ENCODE results near the gene DUSP22.

The DUSP22 gene

DNA sequence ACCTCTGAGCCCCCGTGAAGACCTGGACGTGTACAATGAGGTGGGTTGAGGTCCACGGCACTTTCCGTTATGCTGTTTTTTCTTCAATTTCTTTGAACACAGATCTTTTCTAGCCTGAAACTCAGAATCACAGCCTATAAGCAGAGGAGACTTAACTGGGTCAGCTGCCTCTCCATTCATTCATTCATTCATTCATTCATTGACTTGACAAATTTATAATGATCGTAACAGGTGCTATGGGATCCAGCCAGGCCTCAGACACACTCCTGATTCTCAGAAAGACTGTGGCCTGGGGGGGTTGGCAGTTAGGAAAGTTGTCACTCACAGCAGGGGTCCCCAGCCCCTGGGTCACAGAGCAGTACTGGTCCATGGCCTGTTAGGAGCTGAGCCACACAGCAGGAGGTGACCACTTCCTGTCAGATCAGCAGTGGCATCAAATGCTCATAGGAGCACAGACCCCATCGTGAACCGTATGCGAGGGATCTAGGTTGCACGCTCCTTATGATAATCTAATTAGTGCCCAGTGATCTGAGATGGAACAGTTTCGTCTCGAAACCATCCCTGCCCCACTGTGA, 60.7 kb downstream of the DUSP22 start:
- H3K4me3 ChIP-seq (ENCODE audit: low read length), result no peak overlapping the region
- peaks cover 25% of the 10 kb centered on the region for H3K36me3 ChIP-seq (ENCODE audit: control insufficient read depth, insufficient read depth, low read length, severe bottlenecking)
- DNase-seq (ENCODE audit: low read depth), result no peak
- no peaks in the 10 kb centered on the region for H3K9me3 ChIP-seq (ENCODE audit: control insufficient read depth, low read length)
- H3K4me1 ChIP-seq (ENCODE audit: control insufficient read depth, insufficient read depth, low read length), result no peaks in the 10 kb centered on the region
- no peak overlapping the region for H3K9ac ChIP-seq (ENCODE audit: low read length)
- peaks cover 3% of the 10 kb centered on the region for H3K27me3 ChIP-seq (replicated peaks; ENCODE audit: control insufficient read depth, insufficient read depth, low read length)

DNA sequence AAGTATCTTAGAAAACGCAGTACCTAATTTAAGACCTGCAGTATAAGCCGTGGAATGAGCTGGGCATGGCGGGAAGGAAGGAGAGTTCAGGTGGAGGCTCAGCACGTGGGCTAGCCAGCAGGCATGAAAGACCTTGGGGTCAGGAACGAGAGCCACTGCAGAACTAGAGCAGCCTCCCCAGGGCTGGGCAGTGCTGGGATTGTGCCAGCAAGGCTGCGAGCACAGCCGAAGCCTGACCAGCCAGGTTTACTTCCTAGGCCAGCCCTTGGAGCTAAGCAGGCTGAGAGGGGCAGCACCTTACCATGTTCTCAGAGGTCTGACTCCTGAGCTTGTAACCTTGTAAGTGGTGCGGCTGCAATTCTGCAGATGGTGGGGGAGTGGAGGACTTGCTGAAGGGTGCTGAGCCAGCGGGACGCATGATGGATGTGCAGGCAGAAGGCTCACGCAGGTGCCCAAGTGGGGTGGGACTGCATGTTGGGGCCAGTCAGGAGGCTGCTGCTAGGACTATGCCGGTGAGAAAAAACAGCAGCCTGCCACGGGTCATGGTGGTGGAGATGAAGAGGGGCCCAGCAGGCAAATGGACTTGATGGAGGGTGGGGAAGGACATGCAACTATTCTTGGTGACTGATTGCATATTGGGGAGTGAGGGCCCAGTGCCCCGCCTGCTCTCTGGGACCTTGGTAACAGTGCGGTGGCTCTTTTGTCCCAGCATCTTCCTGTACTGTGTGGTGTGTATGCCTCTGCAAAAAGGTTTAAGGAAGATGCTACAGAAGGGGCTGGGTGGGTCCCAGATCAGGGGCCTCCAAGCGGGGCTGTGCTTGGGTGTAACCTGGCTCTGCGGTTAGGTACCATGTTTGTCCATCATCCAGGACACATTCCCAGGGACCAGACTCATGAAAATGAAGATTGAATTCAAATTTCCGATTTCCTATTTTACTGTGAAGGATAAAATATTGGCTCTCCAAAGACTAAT, 61.6 kb downstream of the DUSP22 start:
- no peak for DNase-seq (ENCODE audit: low read depth)
- Histone ChIP-seq H3K4me1 (ENCODE audit: control insufficient read depth, insufficient read depth, low read length) (no peaks in the 10 kb centered on the region), H3K9me3 (ENCODE audit: control insufficient read depth, low read length) (no peaks in the 10 kb centered on the region), H3K27me3 (replicated peaks; ENCODE audit: control insufficient read depth, insufficient read depth, low read length) (peaks cover 6% of the 10 kb centered on the region), H3K36me3 (ENCODE audit: control insufficient read depth, insufficient read depth, low read length, severe bottlenecking) (peaks cover 15% of the 10 kb centered on the region), H3K4me3 (ENCODE audit: low read length) (no peak overlapping the region), H3K9ac (ENCODE audit: low read length) (no peak overlapping the region)

DNA sequence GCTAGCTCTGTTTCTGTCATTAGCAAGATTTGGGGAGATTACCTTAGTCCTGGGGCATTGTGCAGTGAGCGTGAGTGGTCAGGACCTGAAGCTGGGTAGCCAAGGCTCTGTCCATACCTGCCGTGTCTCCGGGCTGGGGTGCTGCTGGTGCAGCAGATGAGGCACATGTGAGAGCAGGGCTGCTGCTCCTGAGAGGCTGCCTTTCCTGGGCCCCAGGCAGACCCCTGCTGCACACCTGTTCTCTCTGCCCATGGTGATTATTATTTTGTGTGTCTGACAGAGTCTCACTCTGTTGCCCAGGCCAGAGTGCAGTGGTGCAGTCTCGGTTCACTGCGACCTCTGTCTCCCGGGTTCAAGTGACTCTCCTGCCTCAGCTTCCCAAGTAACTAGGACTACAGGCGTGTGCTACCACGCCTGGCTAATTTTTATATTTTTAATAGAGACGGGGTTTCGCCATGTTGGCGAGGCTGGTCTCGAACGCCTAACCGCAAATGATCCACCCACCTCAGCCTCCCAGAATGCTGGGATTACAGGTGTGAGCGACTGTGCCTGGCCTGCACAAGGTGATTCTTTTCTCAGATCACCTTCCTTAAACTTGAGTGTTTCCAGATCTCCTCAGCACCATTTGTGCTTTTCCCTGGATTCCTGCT, 62.5 kb downstream of the DUSP22 start:
- no peaks in the 10 kb centered on the region for H3K9me3 ChIP-seq (ENCODE audit: control insufficient read depth, low read length)
- DNase-seq (ENCODE audit: low read depth), result no peak
- H3K4me3 ChIP-seq (ENCODE audit: low read length), result no peak overlapping the region
- peaks cover 6% of the 10 kb centered on the region for H3K27me3 ChIP-seq (replicated peaks; ENCODE audit: control insufficient read depth, insufficient read depth, low read length)
- no peaks in the 10 kb centered on the region for H3K4me1 ChIP-seq (ENCODE audit: control insufficient read depth, insufficient read depth, low read length)
- peaks cover 7% of the 10 kb centered on the region for H3K36me3 ChIP-seq (ENCODE audit: control insufficient read depth, insufficient read depth, low read length, severe bottlenecking)
- H3K9ac ChIP-seq (ENCODE audit: low read length), result no peak overlapping the region

DNA sequence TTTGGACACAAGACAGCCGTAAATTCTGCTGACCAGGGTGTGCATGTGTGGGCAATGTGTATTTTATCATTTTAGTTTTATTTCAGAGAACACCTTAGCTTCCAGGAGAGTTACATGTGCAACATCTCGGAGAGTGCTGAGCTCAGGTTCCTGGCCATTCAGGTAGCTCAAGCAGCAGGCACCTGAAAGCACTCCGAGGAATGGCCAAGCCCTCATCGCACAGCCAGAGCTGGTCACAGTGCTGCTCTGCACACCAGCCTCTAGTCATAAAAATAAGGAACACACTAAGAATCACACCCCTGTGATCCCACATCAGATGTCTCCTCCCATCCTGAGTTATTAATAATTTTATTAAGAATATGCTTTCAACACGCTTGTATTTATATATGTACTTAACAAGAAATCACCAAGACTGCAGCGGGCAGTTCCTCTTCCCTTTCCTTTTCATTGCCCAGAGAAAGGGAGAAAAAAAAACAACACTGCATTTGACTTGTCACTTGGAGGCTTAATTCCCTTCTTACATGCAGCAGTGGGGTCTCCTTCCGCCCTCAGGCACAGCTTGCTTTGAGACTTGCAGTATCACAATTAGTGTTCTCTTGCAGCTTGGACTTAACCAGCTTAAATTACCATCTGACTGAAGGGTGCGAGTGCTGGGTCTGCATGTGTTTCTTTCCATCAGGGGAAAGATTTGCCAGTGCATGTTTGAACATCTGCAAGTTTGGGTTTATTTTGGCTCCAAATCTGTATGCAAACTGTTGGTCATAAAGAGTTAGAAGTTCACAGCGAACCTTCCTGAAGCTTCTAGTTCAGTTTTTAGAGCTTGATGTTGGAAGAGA, 63.3 kb downstream of the DUSP22 start:
- Histone ChIP-seq H3K4me3 (ENCODE audit: low read length) (no peak overlapping the region), H3K27me3 (replicated peaks; ENCODE audit: control insufficient read depth, insufficient read depth, low read length) (peaks cover 6% of the 10 kb centered on the region), H3K9ac (ENCODE audit: low read length) (no peak overlapping the region), H3K36me3 (ENCODE audit: control insufficient read depth, insufficient read depth, low read length, severe bottlenecking) (no peaks in the 10 kb centered on the region), H3K4me1 (ENCODE audit: control insufficient read depth, insufficient read depth, low read length) (no peaks in the 10 kb centered on the region), H3K9me3 (ENCODE audit: control insufficient read depth, low read length) (no peaks in the 10 kb centered on the region)
- no peak for DNase-seq (ENCODE audit: low read depth)

DNA sequence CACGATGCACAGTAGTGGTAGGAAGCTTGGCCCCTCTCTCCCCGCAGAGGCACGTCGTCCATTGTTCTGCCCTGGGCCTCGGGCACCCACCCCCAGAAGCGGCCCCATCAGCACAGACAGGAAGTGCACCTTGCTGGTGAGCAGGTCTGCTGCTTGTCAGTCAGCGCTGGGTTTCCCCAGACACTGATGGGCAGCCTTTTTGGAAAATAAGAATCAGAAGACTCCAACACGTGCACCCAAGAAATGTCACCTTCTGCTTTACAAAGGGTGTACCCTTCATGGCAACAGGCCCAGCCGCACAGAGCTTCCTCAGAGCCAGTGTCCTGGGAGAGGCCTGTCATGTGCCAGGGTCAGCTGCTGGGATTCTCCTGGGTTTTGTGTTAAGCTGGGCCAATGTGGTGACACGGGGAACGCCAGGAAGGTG, 64.6 kb downstream of the DUSP22 start:
- no peak for DNase-seq (ENCODE audit: low read depth)
- Histone ChIP-seq H3K4me1 (ENCODE audit: control insufficient read depth, insufficient read depth, low read length) (peaks cover 3% of the 10 kb centered on the region), H3K27me3 (replicated peaks; ENCODE audit: control insufficient read depth, insufficient read depth, low read length) (peaks cover 12% of the 10 kb centered on the region), H3K4me3 (ENCODE audit: low read length) (no peak overlapping the region), H3K36me3 (ENCODE audit: control insufficient read depth, insufficient read depth, low read length, severe bottlenecking) (no peaks in the 10 kb centered on the region), H3K9ac (ENCODE audit: low read length) (no peak overlapping the region), H3K9me3 (ENCODE audit: control insufficient read depth, low read length) (no peaks in the 10 kb centered on the region)

DNA sequence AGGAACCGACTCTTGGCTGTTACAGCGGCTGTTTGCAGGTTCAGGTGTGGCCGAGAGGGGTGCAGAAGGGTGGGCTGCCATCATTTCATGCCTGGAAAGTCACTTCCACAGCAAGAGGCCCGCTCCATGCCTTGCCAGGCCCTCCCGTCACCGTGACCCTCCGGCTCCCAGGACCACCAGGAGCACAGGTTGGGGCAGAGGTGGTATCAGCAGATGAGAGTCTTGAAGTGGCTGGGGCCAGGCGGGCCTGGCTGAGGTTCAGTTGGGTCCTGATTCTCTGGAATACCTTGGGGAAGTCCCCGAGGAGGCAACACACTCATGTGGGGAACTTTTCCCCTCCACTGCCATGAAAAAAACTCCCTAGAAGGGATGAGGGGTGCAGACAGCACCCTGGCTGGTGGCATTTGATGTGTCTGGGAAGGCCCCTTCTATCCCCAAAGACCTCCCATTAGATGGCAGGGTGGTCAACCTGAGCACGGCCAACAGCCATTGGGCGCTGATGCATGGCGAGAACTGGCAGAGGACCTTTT, 65.0 kb downstream of the DUSP22 start:
- Histone ChIP-seq H3K27me3 (replicated peaks; ENCODE audit: control insufficient read depth, insufficient read depth, low read length) (peaks cover 12% of the 10 kb centered on the region), H3K9ac (ENCODE audit: low read length) (no peak overlapping the region), H3K36me3 (ENCODE audit: control insufficient read depth, insufficient read depth, low read length, severe bottlenecking) (no peaks in the 10 kb centered on the region), H3K9me3 (ENCODE audit: control insufficient read depth, low read length) (no peaks in the 10 kb centered on the region), H3K4me3 (ENCODE audit: low read length) (no peak overlapping the region), H3K4me1 (ENCODE audit: control insufficient read depth, insufficient read depth, low read length) (peaks cover 3% of the 10 kb centered on the region)
- DNase-seq (ENCODE audit: low read depth), result no peak

DNA sequence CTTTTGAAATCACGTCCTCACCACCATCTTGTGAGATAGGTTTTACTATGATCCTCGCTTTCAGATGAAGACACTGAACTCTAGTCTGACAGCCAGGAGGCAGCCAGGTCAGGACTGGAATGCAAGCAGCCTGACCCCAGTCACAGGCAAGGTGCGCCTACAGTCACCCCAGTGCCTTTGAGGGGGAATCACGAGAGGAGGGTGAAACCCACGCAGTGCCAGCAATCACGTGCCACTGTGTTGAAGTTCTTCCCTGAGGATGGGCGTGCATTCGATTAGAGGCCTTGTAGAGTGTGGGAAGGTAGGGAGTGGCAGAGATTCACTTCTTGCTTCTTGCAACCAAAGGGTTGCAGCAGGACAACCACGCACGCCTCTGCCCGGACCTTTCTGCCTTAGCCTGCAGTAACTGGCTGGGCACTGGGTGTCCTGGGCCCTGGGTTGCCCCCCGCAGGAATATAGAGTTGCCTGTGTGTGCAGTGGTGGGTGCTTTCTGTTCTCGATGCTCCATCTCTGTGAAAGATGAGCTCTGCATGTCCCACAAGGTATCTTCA, 65.6 kb downstream of the DUSP22 start:
- peaks cover 16% of the 10 kb centered on the region for H3K27me3 ChIP-seq (replicated peaks; ENCODE audit: control insufficient read depth, insufficient read depth, low read length)
- H3K4me3 ChIP-seq (ENCODE audit: low read length), result no peak overlapping the region
- no peaks in the 10 kb centered on the region for H3K36me3 ChIP-seq (ENCODE audit: control insufficient read depth, insufficient read depth, low read length, severe bottlenecking)
- DNase-seq (ENCODE audit: low read depth), result no peak
- H3K4me1 ChIP-seq (ENCODE audit: control insufficient read depth, insufficient read depth, low read length), result peaks cover 3% of the 10 kb centered on the region
- H3K9me3 ChIP-seq (ENCODE audit: control insufficient read depth, low read length), result no peaks in the 10 kb centered on the region
- H3K9ac ChIP-seq (ENCODE audit: low read length), result no peak overlapping the region

DNA sequence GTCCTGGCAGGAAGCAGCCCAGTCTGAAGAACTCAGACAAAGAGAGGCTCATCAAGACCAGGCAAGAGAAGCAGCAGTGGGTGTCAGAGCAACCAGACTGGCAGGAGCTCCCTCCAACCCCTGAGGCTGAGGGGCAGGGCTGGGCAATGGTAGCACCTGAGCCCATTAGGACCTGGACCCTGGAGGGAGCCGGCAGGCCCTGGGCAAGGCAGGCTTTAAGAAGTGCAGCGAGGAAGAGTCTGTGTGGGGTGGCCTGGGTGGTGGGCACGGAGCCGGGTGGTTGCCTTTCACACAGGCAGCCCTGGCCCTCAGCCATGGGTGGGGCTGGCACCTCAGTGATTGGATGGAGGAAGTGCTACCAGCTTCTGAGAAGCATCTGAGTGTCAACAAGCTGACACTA, 66.1 kb downstream of the DUSP22 start:
- Histone ChIP-seq H3K9ac (ENCODE audit: low read length) (no peak overlapping the region), H3K27me3 (replicated peaks; ENCODE audit: control insufficient read depth, insufficient read depth, low read length) (peaks cover 17% of the 10 kb centered on the region), H3K4me1 (ENCODE audit: control insufficient read depth, insufficient read depth, low read length) (peaks cover 3% of the 10 kb centered on the region), H3K9me3 (ENCODE audit: control insufficient read depth, low read length) (no peaks in the 10 kb centered on the region), H3K36me3 (ENCODE audit: control insufficient read depth, insufficient read depth, low read length, severe bottlenecking) (no peaks in the 10 kb centered on the region), H3K4me3 (ENCODE audit: low read length) (no peak overlapping the region)
- DNase-seq (ENCODE audit: low read depth), result no peak

DNA sequence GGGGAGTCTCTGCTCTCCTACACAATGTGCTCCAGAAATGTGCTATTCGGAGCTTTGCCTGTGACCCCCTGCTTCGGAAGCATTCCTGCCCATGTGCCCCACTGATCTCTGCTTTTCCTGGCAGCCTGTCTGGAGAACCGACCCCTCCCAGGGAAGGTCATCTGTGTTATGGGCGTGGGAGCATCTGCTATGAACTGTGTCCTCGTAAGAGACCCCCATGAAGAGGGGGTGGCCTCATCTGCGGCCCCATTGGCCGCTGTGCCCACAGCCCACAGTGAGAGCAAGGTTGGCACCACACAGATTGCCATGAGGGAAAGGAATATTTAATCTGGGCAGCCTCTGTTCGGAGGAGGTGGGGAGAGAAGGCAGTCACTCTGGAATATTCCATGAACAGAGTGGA, 66.6 kb downstream of the DUSP22 start:
- no peaks in the 10 kb centered on the region for H3K9me3 ChIP-seq (ENCODE audit: control insufficient read depth, low read length)
- no peaks in the 10 kb centered on the region for H3K36me3 ChIP-seq (ENCODE audit: control insufficient read depth, insufficient read depth, low read length, severe bottlenecking)
- H3K4me3 ChIP-seq (ENCODE audit: low read length), result no peak overlapping the region

DNA sequence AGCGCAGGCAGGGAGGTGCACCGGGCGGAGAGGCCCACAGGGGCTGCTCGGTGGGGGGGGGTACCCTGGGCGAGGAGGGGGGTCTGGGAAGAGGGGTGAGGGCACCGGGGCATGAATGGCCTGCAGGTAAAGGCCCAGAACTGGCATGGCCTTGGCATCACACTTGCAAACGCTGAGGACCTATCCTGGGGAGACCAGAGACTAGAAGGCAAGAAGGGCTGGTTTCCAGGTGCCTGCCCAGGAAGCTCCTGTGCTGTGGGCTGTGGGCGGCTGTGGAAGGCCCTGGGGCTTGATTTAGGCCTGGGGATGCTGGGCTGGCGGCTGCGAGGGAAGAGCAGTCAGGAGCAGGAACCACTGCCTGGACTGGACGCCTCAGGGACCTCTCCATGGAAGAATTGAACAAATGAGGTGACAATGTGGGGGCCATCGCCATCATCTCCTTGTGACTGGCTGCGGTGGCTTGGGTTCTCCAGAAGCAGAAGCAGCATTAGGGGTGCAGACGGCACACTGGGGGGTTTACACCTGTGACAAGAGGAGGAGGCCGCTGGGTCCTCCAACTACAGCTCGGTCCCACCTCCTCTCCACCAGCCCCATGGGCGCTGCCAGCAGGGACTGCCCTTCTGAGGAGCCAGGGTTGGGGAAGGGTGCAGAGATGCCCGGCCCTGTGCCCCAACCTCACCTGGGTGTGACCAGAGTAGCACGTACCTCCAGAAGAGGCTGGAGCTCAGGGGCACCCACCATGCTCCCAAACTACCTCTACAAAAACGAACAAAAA, 67.2 kb downstream of the DUSP22 start:
- Histone ChIP-seq H3K9me3 (ENCODE audit: control insufficient read depth, low read length) (no peaks in the 10 kb centered on the region), H3K9ac (ENCODE audit: low read length) (no peak overlapping the region), H3K4me3 (ENCODE audit: low read length) (no peak overlapping the region), H3K27me3 (replicated peaks; ENCODE audit: control insufficient read depth, insufficient read depth, low read length) (peaks cover 23% of the 10 kb centered on the region), H3K4me1 (ENCODE audit: control insufficient read depth, insufficient read depth, low read length) (peaks cover 3% of the 10 kb centered on the region), H3K36me3 (ENCODE audit: control insufficient read depth, insufficient read depth, low read length, severe bottlenecking) (no peaks in the 10 kb centered on the region)
- no peak for DNase-seq (ENCODE audit: low read depth)

More for the DNA sequence above, 66.6 kb downstream of the DUSP22 start:
- H3K4me1 ChIP-seq (ENCODE audit: control insufficient read depth, insufficient read depth, low read length), result peaks cover 3% of the 10 kb centered on the region
- H3K9ac ChIP-seq (ENCODE audit: low read length), result no peak overlapping the region
- H3K27me3 ChIP-seq (replicated peaks; ENCODE audit: control insufficient read depth, insufficient read depth, low read length), result peaks cover 17% of the 10 kb centered on the region
- DNase-seq (ENCODE audit: low read depth), result no peak

Data from adipocyte (in vitro differentiated cells).